ENCODE data around the gene PTPRJ.

The PTPRJ gene

GRCh38 chr11:48054994-48055291, 74.6 kb downstream of the PTPRJ start:
- H3K4me3 ChIP-seq (ENCODE audit: control insufficient read depth, low read depth, low read length), result no peak overlapping the region
- no peak for TF ChIP-seq CTCF (IDR thresholded peaks at IDR 0.05; ENCODE audit: control insufficient read depth, insufficient read depth, low read depth, low read length, missing control alignments)
- DNase-seq (ENCODE audit: low read depth), result no peak

GRCh38 chr11:48055292-48056132, 75.2 kb downstream of the PTPRJ start:
- H3K4me3 ChIP-seq (ENCODE audit: control insufficient read depth, low read depth, low read length), result no peak overlapping the region
- no peak for DNase-seq (ENCODE audit: low read depth)
- TF ChIP-seq CTCF (IDR thresholded peaks at IDR 0.05; ENCODE audit: control insufficient read depth, insufficient read depth, low read depth, low read length, missing control alignments), result no peak

- TF ChIP-seq CTCF (IDR thresholded peaks at IDR 0.05; ENCODE audit: control insufficient read depth, insufficient read depth, low read depth, low read length, missing control alignments), result no peak
- DNase-seq (ENCODE audit: low read depth), result no peak
- no peak overlapping the region for H3K4me3 ChIP-seq (ENCODE audit: control insufficient read depth, low read depth, low read length)
Measured at GRCh38 chr11:48056325-48057183, 76.2 kb downstream of the PTPRJ start.

- no peak for TF ChIP-seq CTCF (IDR thresholded peaks at IDR 0.05; ENCODE audit: control insufficient read depth, insufficient read depth, low read depth, low read length, missing control alignments)
- DNase-seq (ENCODE audit: low read depth), result no peak
- no peak overlapping the region for H3K4me3 ChIP-seq (ENCODE audit: control insufficient read depth, low read depth, low read length)
Measured at GRCh38 chr11:48058064-48058463, 77.7 kb downstream of the PTPRJ start.

GRCh38 chr11:48058788-48059187, 78.4 kb downstream of the PTPRJ start:
- H3K4me3 ChIP-seq (ENCODE audit: control insufficient read depth, low read depth, low read length), result no peak overlapping the region
- DNase-seq (ENCODE audit: low read depth), result no peak
- no peak for TF ChIP-seq CTCF (IDR thresholded peaks at IDR 0.05; ENCODE audit: control insufficient read depth, insufficient read depth, low read depth, low read length, missing control alignments)

GRCh38 chr11:48062649-48063048, 82.3 kb downstream of the PTPRJ start:
- no peak overlapping the region for H3K4me3 ChIP-seq (ENCODE audit: control insufficient read depth, low read depth, low read length)
- DNase-seq (ENCODE audit: low read depth), result no peak
- TF ChIP-seq CTCF (IDR thresholded peaks at IDR 0.05; ENCODE audit: control insufficient read depth, insufficient read depth, low read depth, low read length, missing control alignments), result no peak

All from AG09309 (cell line).